ENCODE results near the gene GRM5.

GRM5 gene

GRCh38 chr11:88807349-88807748 lies 258.4 kb downstream of the GRM5 start:
- H4K20me1 ChIP-seq (ENCODE audit: insufficient read depth, low read length): no peaks in the 10 kb centered on the region
- no peaks in the 10 kb centered on the region for H3K27me3 ChIP-seq (ENCODE audit: insufficient read depth, low read length)
- H3K4me2 ChIP-seq (ENCODE audit: low read length): no peak overlapping the region
- no peak overlapping the region for H3K9ac ChIP-seq (ENCODE audit: low read length)
- H3K79me2 ChIP-seq (ENCODE audit: insufficient read depth, low read length): no peaks in the 10 kb centered on the region
- no peak overlapping the region for H2AFZ ChIP-seq (ENCODE audit: low read length)
- no peaks in the 10 kb centered on the region for H3K9me3 ChIP-seq (ENCODE audit: low read length)
- H3K4me3 ChIP-seq (ENCODE audit: low read depth, low read length, poor library complexity, severe bottlenecking): no peak overlapping the region
- H3F3A ChIP-seq (ENCODE audit: insufficient read depth, low read length): no peaks in the 10 kb centered on the region
- TF ChIP-seq CTCF (IDR thresholded peaks at IDR 0.05; ENCODE audit: low read length) (no peak), EZH2 (IDR thresholded peaks at IDR 0.05; ENCODE audit: borderline replicate concordance, low read length) (no peak)
- H3K27ac ChIP-seq (ENCODE audit: low read depth, low read length, poor library complexity, severe bottlenecking): no peak overlapping the region
- H3K36me3 ChIP-seq (ENCODE audit: insufficient read depth, low read length): no peaks in the 10 kb centered on the region
- no peaks in the 10 kb centered on the region for H3K9me2 ChIP-seq (ENCODE audit: low read depth, low read length)
- H3K4me1 ChIP-seq (ENCODE audit: insufficient read depth, low read length, severe bottlenecking): no peaks in the 10 kb centered on the region

DNA sequence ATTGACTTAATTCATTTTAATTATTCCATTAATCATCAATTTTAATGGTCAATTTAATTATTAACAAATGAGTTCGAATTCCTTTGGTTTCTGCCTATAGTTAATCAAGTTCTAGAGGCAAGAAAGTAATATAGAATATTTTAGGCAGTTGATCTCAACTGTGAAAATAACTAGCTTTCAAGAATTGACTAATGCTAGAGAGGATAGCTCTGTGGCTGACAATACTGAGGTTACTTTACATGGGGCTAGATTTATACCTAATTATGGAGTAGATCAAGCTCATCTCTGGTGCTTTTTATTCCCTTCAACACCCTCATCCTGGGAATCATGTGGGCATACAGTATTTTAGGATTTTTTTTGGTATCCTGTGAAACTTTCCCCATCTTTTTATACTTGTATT lies 259.4 kb downstream of the GRM5 start:
- Histone ChIP-seq H3F3A (ENCODE audit: insufficient read depth, low read length) (no peaks in the 10 kb centered on the region), H3K79me2 (ENCODE audit: insufficient read depth, low read length) (no peaks in the 10 kb centered on the region), H3K27me3 (ENCODE audit: insufficient read depth, low read length) (no peaks in the 10 kb centered on the region), H3K4me1 (ENCODE audit: insufficient read depth, low read length, severe bottlenecking) (no peaks in the 10 kb centered on the region), H3K4me2 (ENCODE audit: low read length) (no peak overlapping the region), H3K36me3 (ENCODE audit: insufficient read depth, low read length) (no peaks in the 10 kb centered on the region), H4K20me1 (ENCODE audit: insufficient read depth, low read length) (no peaks in the 10 kb centered on the region), H3K4me3 (ENCODE audit: low read depth, low read length, poor library complexity, severe bottlenecking) (no peak overlapping the region), H2AFZ (ENCODE audit: low read length) (no peak overlapping the region), H3K9me3 (ENCODE audit: low read length) (no peaks in the 10 kb centered on the region), H3K9me2 (ENCODE audit: low read depth, low read length) (no peaks in the 10 kb centered on the region), H3K9ac (ENCODE audit: low read length) (no peak overlapping the region), H3K27ac (ENCODE audit: low read depth, low read length, poor library complexity, severe bottlenecking) (no peak overlapping the region)
- TF ChIP-seq CTCF (IDR thresholded peaks at IDR 0.05; ENCODE audit: low read length) (no peak), EZH2 (IDR thresholded peaks at IDR 0.05; ENCODE audit: borderline replicate concordance, low read length) (no peak)

DNA sequence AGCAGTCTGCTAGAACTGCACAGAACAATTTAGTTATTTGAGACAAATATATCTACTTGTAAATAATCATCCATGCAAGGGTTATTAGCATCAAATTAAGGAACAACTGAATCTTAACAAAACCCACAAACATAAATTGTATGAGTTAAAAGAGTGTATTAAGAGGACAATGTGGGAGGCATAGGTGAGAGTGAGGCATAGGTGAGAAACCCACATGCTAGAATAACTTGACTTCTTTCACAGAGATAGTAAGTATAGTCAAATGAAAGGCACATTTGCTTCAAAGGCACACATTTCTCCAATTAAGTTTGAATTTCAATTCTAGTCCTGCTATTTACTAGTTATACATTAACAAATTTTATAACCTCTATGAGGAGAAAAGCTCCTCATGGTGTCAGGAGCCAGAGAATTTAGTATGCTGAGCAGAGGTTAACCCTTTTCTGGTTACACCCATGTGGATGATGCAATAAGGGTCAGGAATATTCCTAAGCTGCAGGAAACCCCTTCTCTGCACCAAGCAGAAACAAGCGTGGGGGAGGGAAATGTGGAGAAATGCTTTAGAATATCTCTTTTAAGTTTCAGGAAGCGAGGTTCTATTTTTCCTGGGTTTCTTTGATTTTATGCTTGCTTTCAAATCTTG lies 264.2 kb downstream of the GRM5 start:
- no peak overlapping the region for H3K4me2 ChIP-seq (ENCODE audit: low read length)
- H3K4me3 ChIP-seq (ENCODE audit: low read depth, low read length, poor library complexity, severe bottlenecking): no peak overlapping the region
- TF ChIP-seq EZH2 (IDR thresholded peaks at IDR 0.05; ENCODE audit: borderline replicate concordance, low read length): no peak
- no peak for TF ChIP-seq CTCF (IDR thresholded peaks at IDR 0.05; ENCODE audit: low read length)
- no peak overlapping the region for H2AFZ ChIP-seq (ENCODE audit: low read length)
- no peaks in the 10 kb centered on the region for H4K20me1 ChIP-seq (ENCODE audit: insufficient read depth, low read length)
- H3K9ac ChIP-seq (ENCODE audit: low read length): no peak overlapping the region
- H3K27ac ChIP-seq (ENCODE audit: low read depth, low read length, poor library complexity, severe bottlenecking): no peak overlapping the region
- no peaks in the 10 kb centered on the region for H3K36me3 ChIP-seq (ENCODE audit: insufficient read depth, low read length)
- H3K9me2 ChIP-seq (ENCODE audit: low read depth, low read length): no peaks in the 10 kb centered on the region
- H3K9me3 ChIP-seq (ENCODE audit: low read length): no peaks in the 10 kb centered on the region
- H3K4me1 ChIP-seq (ENCODE audit: insufficient read depth, low read length, severe bottlenecking): no peaks in the 10 kb centered on the region
- no peaks in the 10 kb centered on the region for H3F3A ChIP-seq (ENCODE audit: insufficient read depth, low read length)
- no peaks in the 10 kb centered on the region for H3K79me2 ChIP-seq (ENCODE audit: insufficient read depth, low read length)
- H3K27me3 ChIP-seq (ENCODE audit: insufficient read depth, low read length): no peaks in the 10 kb centered on the region
